HG03354 (cell line): ENCODE data around the gene CLEC1A.

Source experiments
- ATAC-seq: cut with Tn5 transposase; IDR thresholded peaks from one replicate; pipeline ENCODE4 v1.9.1; 2021; ENCODE audit warnings: mild to moderate bottlenecking; ENCODE audit not compliant: unreplicated experiment, poor library complexity, severe bottlenecking

The CLEC1A gene

DNA sequence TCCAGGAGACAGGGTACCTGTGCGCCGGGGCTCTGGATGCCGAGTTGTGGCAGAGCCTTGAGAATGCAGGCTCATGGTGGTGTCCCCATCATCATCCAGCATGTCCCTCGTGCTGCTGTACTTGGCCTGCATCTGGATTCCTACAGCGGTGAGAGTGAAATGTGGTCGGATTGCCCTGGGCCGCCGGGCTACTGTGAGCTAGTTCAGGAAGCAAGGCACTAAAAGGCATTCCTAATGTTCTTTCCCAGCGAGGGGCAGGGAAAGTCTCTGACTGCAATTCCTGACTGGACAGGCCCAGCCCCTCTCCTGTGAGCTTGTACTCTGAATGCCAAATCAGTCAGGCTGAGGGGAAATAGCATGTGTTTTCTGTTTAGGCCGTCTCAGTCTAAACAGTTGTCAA, at the start of gene CLEC1A:
Gene CLEC1A, minus strand, starts transcription at position 195 of the 400 bp plus-strand sequence. Its CDS starts 63 bp downstream, at position 132.
- ATAC-seq, result no peak

- ATAC-seq, result peak; percentile 83
These were observed 49.1 kb upstream of the CLEC1A start for GRCh38 chr12:10147714-10148403.

- no peak for ATAC-seq
These were observed 44.3 kb upstream of the CLEC1A start for GRCh38 chr12:10142976-10143589.

- no peak for ATAC-seq
These were observed 41.2 kb upstream of the CLEC1A start for GRCh38 chr12:10140001-10140400.

DNA sequence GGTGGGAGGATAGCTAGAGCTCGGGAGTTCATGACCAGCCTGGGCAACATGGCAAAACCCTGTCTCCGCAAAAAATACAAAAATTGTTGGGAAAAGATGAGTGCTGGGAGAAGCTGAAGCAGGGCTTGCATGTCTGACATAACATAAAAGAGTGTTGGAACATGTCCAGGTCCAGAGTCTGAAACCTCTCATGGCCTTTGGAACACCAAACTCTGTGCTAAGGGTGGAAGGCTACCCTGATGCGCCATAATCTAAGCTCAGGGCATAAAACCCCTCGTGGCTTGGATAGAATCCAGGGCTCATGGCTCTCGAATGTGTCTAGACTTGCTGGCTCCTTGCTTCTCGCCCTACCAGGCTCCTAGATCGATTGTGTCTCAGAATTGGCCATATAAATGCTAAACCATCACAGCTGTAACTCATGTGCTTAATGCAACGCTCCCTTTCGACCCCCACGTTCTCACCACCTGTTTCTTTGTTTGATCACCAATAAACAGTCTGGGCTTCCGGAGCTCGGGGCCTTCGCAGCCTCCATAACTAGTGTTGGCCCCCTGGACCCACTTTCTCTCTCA, 37.9 kb upstream of the CLEC1A start:
- ATAC-seq, result no peak

DNA sequence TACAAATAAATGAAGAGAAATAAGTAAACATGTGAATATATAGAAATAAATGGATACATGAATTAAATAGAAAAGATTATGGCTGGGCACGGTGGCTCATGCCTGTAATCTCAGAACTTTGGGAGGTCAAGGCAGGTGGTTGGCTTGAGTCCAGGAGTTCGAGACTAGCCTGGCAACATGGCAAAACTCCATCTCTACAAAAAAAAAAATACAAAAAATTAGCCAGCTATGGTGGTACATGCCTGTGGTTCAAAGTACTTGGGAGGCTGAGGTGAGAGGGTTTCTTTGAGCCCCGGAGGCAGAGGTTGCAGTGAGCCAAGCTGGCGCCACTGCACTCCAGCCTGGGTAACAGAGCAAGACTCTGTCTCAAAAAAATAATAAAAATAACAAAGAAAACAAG, 36.3 kb upstream of the CLEC1A start:
- ATAC-seq, result no peak

- no peak for ATAC-seq
These were observed 34.1 kb upstream of the CLEC1A start for GRCh38 chr12:10132850-10133370.

DNA sequence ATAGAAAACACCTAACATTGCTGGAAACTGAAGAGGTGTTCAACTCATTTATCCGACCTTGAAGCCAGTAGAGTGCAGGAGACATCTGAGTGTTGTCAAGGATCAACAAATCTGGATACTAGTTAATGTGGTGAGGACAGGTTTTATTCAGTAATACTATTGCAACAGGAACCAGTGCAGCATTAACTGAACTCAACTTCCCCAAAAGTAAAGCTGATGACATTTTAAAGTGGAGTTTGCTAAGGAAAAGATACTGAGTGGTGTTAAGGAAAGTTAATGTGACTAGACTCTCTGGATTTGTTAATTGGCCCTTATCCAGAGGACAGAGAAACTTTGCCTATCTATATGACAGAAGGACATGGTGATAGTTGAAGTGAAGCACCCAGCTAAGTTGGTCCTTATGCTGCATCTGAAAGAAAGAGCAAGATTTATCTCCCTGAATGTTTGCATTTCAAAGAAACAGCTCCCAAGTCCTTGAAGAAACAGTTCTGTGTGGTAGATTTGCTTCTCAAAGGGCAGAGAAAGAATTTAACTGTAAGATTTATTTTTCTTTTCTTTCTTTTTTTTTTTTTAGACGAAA, 32.4 kb upstream of the CLEC1A start:
- no peak for ATAC-seq

DNA sequence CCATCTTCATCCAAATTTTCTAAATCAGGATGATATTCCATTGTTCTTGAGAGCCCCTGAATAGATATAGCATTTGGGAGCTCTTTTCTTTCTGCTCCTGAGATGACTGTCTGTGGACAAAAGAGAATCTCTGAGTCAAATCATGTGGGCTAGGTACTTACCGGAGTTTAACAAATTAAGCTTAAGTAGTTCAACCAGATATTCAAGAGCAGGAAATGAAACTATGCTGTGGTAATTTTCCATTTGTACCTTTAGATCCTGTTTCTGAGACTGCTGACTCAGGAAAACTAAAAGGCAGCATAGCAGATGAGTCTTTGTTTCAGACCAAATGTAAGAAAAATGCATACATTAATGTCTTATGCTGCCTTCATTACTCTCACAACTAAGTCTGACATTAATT, 31.3 kb upstream of the CLEC1A start, which contains the start of gene CLEC7A:
Gene CLEC7A, minus strand, starts transcription at position 158 of the 400 bp plus-strand sequence. Its CDS starts 117 bp downstream, at position 41.
- ATAC-seq, result peak; percentile 91

DNA sequence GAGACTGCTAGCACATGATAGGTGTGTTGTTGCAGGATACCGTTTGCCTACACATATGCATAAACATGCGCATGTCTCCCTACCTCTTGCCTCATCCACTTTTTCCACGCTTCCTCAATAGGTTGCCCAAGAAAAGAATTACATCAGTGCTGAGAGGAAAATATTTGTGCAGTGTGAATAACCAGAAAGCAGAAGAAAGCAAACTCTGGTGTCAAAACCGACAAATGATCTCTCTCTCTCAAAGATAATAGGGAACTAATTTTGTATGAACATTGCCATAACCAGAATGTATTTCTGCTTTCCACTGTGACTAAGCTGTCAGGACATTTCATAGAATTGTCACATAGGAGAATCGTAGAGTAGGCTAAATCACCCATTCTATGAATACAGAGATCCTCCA, 29.9 kb upstream of the CLEC1A start:
- no peak for ATAC-seq

- ATAC-seq, result no peak
These were observed 27.6 kb upstream of the CLEC1A start for GRCh38 chr12:10126413-10126812.

DNA sequence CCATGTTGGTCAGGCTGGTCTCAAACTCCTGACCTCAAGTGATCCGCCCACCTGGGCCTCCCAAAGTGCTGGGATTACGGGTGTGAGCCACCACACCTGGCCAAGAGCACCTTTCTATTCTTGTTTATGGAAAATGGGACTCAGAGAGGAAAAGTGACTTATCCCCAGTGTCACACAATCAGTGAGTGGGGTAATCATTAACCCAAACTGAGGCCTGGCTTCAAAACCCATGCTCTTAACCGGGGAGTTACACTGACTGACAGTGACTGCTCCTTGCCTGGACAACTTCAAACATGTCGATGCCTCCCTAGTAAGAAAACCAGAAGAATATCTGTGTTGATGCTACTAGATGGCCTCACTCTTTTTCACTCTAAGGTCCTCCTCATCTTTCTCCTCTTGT, 23.9 kb upstream of the CLEC1A start:
- ATAC-seq, result no peak

DNA sequence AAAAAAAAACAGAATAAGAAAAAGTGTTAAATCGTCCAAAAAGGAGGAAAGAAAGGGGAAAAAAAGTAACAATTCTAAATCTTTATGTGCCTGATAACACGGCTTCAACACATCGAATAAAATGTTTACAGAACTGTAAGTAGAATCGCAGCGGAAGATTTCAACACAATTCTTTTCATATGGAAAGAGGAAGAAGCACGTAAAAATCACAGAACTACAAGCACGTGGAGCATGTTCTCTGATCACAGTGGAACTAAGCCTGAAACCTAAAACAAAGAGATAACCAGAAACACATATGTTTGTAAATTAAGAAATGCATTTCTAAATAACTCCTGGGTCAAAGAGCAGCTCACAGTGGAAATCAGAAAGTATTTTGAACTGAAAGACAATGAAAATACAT, 22.5 kb upstream of the CLEC1A start:
- ATAC-seq, result no peak

- ATAC-seq, result no peak
These were observed 20.3 kb upstream of the CLEC1A start for GRCh38 chr12:10119066-10119465.

GRCh38 chr12:10115890-10116289, 17.1 kb upstream of the CLEC1A start:
- no peak for ATAC-seq

- ATAC-seq, result no peak
These were observed 16.5 kb upstream of the CLEC1A start for GRCh38 chr12:10115311-10115710.

DNA sequence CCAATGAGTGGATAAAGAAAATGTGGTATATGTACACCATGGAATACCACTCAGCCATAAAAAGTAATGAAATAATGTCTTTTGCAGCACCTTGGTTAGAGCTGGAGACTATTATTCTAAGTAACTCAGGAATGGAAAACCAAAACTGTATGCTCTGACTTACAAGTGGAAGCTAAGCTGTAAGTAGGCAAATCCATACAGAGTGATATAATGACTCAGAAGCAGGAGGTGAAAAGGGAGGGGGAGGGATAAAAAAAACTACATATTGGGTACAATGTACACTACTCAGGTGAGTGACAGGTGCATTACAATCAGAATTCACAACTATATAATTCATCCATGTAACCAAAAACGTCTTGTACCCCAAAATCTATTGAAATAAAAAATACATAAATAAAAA, 15.1 kb upstream of the CLEC1A start:
- no peak for ATAC-seq

- ATAC-seq, result no peak
These were observed 14.3 kb upstream of the CLEC1A start for GRCh38 chr12:10113075-10113474.

DNA sequence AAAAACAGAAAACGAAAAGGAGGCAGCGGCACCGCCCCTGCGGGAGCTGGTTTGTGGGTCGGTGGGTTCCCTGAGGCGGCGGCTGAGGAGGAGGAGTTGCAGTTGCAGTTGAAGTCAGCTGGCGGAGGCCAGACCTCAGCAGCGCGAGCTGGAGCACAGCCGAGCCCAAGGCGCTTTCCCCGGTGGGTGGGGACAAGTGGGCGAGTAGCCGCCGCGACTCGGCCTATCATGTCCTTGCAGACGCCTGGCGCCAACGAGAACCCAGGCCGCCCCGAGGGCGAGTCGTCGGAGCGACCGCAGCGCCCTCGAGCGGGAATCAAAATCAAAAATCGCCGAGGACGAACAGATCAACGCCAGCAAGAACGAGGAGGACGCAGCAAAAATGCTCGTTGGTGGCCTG, 12.7 kb upstream of the CLEC1A start:
- no peak for ATAC-seq

GRCh38 chr12:10110256-10110844, 11.6 kb upstream of the CLEC1A start:
- ATAC-seq, result no peak
